ENCODE measurements around the gene SPRN.

DNA sequence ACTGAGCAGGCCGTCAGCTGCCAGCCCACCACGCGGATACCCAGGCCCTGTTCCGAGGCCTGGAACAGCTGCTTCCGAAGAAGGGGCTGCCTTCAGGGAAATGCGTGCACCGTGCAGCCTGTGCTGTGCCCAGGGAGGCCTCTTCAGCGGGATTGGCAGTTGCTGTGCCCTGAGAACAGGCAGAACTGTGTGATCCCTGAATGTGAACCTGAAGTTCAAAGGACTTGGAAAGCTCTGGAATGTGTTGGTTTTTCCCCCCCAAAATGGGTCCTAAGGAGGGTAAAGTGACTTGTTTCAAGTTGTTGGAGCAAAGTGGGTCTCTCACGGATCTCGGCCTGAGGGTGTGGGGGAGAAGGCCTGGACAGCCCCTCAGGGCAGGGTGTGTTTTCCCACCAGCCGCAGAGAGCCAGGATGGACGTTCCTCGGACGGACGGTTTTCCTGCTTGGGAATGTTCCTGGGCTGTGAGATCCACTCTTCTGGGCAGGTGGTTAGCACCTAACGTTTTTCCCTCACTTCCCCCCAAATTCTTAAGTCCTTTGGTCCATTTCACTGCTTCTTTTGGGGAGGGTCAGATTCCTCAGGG, 2.1 kb downstream of the SPRN start:
- TF ChIP-seq, protein P1, sequence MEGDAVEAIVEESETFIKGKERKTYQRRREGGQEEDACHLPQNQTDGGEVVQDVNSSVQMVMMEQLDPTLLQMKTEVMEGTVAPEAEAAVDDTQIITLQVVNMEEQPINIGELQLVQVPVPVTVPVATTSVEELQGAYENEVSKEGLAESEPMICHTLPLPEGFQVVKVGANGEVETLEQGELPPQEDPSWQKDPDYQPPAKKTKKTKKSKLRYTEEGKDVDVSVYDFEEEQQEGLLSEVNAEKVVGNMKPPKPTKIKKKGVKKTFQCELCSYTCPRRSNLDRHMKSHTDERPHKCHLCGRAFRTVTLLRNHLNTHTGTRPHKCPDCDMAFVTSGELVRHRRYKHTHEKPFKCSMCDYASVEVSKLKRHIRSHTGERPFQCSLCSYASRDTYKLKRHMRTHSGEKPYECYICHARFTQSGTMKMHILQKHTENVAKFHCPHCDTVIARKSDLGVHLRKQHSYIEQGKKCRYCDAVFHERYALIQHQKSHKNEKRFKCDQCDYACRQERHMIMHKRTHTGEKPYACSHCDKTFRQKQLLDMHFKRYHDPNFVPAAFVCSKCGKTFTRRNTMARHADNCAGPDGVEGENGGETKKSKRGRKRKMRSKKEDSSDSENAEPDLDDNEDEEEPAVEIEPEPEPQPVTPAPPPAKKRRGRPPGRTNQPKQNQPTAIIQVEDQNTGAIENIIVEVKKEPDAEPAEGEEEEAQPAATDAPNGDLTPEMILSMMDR (IDR thresholded peaks at IDR 0.05): no peak
- no peak for TF ChIP-seq EZH2 (IDR thresholded peaks at IDR 0.05; ENCODE audit: borderline replicate concordance, insufficient read depth, low read depth, low read length, poor library complexity, severe bottlenecking)
